Smooth muscle cell (in vitro differentiated cells): ENCODE data around the gene INTS13. TPM values are rescaled to one million over a fixed set of nuclear protein-coding genes. Genes with fewer than 3 reads are reported as not detected.

Experiments used
- DNase-seq: peaks from one replicate; lab custom pipeline; 2025; ENCODE audit not compliant: unreplicated experiment; lab: John Stamatoyannopoulos, UW
- H2AFZ ChIP-seq: fragments of 200-600 bp; sonication (generic); 2 replicates; pipeline ENCODE4 v1.6.0; 2016; ENCODE audit warnings: antibody characterized with exemption, low read depth, mild to moderate bottlenecking
- H3F3A ChIP-seq: fragments of 200-600 bp; sonication (generic); 2 replicates; pipeline ENCODE4 v1.6.0; 2017; ENCODE audit warnings: antibody characterized with exemption, low read depth
- H3K27ac ChIP-seq: fragments of 200-600 bp; sonication (generic); 2 replicates; pipeline ENCODE4 v1.5.1; 2016; ENCODE audit warnings: low read depth, mild to moderate bottlenecking
- H3K27me3 ChIP-seq: fragments of 200-600 bp; sonication (generic); 2 replicates; pipeline ENCODE4 v1.6.1; 2016; ENCODE audit warnings: low read depth, mild to moderate bottlenecking
- H3K36me3 ChIP-seq: fragments of 200-600 bp; sonication (generic); 2 replicates; pipeline ENCODE4 v1.5.1; 2016; ENCODE audit warnings: low read depth
- H3K4me1 ChIP-seq: fragments of 200-600 bp; sonication (generic); 2 replicates; pipeline ENCODE4 v1.5.1; 2016; ENCODE audit warnings: low read depth
- H3K4me2 ChIP-seq: fragments of 200-600 bp; sonication (generic); 2 replicates; pipeline ENCODE4 v1.6.0; 2016; ENCODE audit warnings: mild to moderate bottlenecking
- H3K4me3 ChIP-seq: fragments of 200-600 bp; sonication (generic); 2 replicates; pipeline ENCODE4 v1.5.1; 2016; ENCODE audit warnings: mild to moderate bottlenecking
- H3K79me2 ChIP-seq: fragments of 200-600 bp; sonication (generic); 2 replicates; pipeline ENCODE4 v1.6.0; 2016; ENCODE audit warnings: low read depth, mild to moderate bottlenecking
- H3K9ac ChIP-seq: fragments of 200-600 bp; sonication (generic); 2 replicates; pipeline ENCODE4 v1.6.0; 2016; ENCODE audit warnings: low read depth
- H3K9me3 ChIP-seq: fragments of 200-600 bp; sonication (generic); replicated peaks from 2 replicates; pipeline ENCODE4 v1.5.1; 2016; ENCODE audit warnings: low read depth
- H4K20me1 ChIP-seq: fragments of 200-600 bp; sonication (generic); 2 replicates; pipeline ENCODE4 v1.6.0; 2016; ENCODE audit warnings: low read depth
- WGBS: methylation state at CpG from one replicate; pipeline ENCODE4 v1.1.7; 2016; ENCODE audit warnings: low lambda C conversion rate; 5-methylcytosine and 5-hydroxymethylcytosine counted together
- polyA plus RNA-seq: library from polyadenylated mRNA; unstranded; fragments of >200 nt; fragmentation: Nextera tagmentation; extraction: Ambion mirVana; gene quantifications from 2 replicates; pipeline ENCODE4 v1.2.1, GENCODE V29; 2016
- total RNA-seq: library from RNA; depleted of rRNA; stranded (reverse); fragments of >200 nt; gene quantifications from 2 replicates; pipeline ENCODE4 v1.2.3, GENCODE V29; 2014
- TF ChIP-seq, protein P1 (sequence below): fragments of 200-600 bp; sonication (generic); IDR thresholded peaks from 2 replicates; pipeline ENCODE4 v1.5.1; 2017; ENCODE audit warnings: borderline replicate concordance, mild to moderate bottlenecking, antibody characterized with exemption; ENCODE audit not compliant: insufficient read depth, poor library complexity, severe bottlenecking

INTS13 gene
- total and polyA plus RNA-seq, 2 experiments from 2014 or later, result 22.0 to 47.5 TPM

DNA sequence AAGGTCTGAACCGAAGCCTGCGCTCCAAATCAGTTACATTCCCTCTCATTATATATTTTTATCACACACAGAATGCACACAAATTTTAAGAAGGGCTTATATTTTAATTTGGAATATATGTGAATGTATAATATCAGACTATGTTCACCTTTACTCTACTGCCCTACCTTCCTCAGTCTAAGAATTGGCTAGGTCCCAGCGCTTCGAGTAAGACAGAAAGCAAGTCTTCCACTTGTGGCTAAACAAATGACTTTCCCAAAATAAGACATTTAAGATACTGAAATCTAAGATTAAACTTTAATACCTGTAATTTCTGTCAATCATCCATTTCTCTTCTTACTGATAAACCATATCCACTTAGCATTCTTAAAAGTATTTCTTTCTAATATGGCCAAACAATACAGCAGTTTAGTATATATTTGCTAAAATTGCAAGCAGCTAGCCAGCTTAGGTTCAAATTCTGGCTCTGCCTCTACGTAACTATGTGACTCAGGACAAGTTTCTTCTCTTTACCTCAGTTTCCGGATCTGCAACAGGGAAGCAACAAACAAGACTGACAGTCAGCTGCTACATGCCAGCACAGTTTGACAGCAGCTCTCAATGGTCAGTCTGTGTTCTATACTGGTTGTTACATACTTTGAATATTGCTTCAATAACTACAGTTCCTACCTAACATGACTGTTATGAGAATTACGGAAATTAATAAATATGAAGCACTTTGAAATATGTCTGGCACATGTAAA lies 2.0 kb downstream of the INTS13 start:
- Histone ChIP-seq H3K9me3 (no peaks in the 10 kb centered on the region), H3K27me3 (no peaks in the 10 kb centered on the region), H2AFZ (no peak overlapping the region), H3F3A (no peaks in the 10 kb centered on the region), H3K9ac (peak overlapping the region; percentile 96), H4K20me1 (peaks cover 21% of the 10 kb centered on the region), H3K4me3 (peak overlapping the region; percentile 68), H3K36me3 (no peaks in the 10 kb centered on the region), H3K4me2 (peak overlapping the region; percentile 90), H3K4me1 (peaks cover 29% of the 10 kb centered on the region), H3K79me2 (peaks cover 59% of the 10 kb centered on the region), H3K27ac (no peak overlapping the region)
- no peak for DNase-seq
- WGBS, result 91% methylated on average over 7 of the region's 7 CpGs
- TF ChIP-seq, protein P1, sequence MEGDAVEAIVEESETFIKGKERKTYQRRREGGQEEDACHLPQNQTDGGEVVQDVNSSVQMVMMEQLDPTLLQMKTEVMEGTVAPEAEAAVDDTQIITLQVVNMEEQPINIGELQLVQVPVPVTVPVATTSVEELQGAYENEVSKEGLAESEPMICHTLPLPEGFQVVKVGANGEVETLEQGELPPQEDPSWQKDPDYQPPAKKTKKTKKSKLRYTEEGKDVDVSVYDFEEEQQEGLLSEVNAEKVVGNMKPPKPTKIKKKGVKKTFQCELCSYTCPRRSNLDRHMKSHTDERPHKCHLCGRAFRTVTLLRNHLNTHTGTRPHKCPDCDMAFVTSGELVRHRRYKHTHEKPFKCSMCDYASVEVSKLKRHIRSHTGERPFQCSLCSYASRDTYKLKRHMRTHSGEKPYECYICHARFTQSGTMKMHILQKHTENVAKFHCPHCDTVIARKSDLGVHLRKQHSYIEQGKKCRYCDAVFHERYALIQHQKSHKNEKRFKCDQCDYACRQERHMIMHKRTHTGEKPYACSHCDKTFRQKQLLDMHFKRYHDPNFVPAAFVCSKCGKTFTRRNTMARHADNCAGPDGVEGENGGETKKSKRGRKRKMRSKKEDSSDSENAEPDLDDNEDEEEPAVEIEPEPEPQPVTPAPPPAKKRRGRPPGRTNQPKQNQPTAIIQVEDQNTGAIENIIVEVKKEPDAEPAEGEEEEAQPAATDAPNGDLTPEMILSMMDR, result no peak

DNA sequence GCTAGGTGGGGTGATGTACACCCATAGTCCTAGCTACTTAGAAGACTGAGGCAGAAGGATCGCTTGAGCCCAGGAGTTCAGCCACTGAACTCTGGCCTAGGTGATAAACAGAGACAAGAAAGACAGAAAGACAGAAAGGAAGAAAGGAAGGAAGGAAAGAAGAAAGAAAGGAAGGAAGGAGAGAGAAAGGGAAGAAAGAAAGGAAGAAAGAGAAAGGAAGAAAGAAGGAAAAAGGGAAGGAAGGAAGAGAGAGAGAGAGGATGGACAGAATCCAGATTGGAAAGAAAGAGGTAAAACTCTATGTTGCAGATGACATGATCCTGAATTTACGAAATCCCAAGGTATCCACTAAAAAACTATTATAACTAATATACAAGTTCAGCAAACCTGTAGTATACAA lies 8.2 kb downstream of the INTS13 start:
- Histone ChIP-seq H3K9ac (no peak overlapping the region), H3K9me3 (no peaks in the 10 kb centered on the region), H3K4me2 (no peak overlapping the region), H2AFZ (no peak overlapping the region), H3K4me1 (no peaks in the 10 kb centered on the region), H3K36me3 (peaks cover 4% of the 10 kb centered on the region), H3K27me3 (no peaks in the 10 kb centered on the region), H4K20me1 (no peaks in the 10 kb centered on the region), H3K79me2 (peaks cover 15% of the 10 kb centered on the region), H3K4me3 (no peak overlapping the region), H3F3A (no peaks in the 10 kb centered on the region), H3K27ac (no peak overlapping the region)
- no peak for DNase-seq
- 100% methylated on average over 2 of the region's 2 CpGs for WGBS
- TF ChIP-seq, protein P1, result no peak

DNA sequence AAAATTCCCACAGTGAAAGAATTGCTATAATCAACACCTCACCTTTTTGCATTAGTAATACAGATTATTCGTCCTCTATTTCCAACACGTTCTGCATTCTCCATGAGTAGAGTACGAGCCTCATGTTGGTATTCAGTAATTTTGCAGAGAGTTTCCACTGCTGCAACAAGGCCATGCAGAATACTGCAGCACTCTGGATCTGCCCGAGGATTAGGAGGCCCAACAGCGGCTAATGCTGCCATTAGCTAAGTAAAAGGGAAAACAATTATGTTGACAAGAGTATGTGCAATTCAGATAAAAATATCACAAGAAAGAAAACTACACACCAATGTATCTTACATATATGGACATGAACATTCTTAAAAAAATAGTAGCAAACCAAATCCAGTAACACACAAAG lies 9.1 kb downstream of the INTS13 start:
- peaks cover 9% of the 10 kb centered on the region for H3K36me3 ChIP-seq
- peaks cover 6% of the 10 kb centered on the region for H3K79me2 ChIP-seq
- H3F3A ChIP-seq, result no peaks in the 10 kb centered on the region
- H3K9me3 ChIP-seq, result no peaks in the 10 kb centered on the region
- 87% methylated on average over 5 of the region's 5 CpGs for WGBS
- TF ChIP-seq, protein P1, result no peak
- no peaks in the 10 kb centered on the region for H4K20me1 ChIP-seq
- H3K4me2 ChIP-seq, result no peak overlapping the region
- no peak overlapping the region for H3K9ac ChIP-seq
- no peak overlapping the region for H3K4me3 ChIP-seq
- H2AFZ ChIP-seq, result no peak overlapping the region
- no peak overlapping the region for H3K27ac ChIP-seq
- H3K4me1 ChIP-seq, result no peaks in the 10 kb centered on the region
- DNase-seq, result no peak
- no peaks in the 10 kb centered on the region for H3K27me3 ChIP-seq

DNA sequence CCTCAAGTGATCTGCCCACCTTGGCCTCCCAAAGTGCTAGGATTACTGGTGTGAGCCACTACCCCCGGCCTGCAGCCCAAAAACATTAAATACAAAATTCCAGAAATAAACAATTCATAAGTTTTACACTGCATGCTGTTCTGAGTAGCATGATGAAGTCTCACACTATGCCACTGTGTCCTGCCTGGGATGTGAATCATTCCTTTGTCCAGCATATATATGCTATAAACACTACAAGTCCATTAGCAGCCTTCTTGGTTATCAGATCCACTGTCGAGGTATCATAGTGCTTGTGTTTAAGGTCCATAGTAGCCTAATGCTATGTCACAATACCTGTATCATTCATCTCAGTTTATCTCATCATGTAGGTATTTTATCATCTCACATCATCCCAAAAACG lies 15.9 kb downstream of the INTS13 start:
- Histone ChIP-seq H4K20me1 (no peaks in the 10 kb centered on the region), H2AFZ (no peak overlapping the region), H3K36me3 (peaks cover 11% of the 10 kb centered on the region), H3K4me2 (no peak overlapping the region), H3K9ac (no peak overlapping the region), H3F3A (no peaks in the 10 kb centered on the region), H3K27ac (no peak overlapping the region), H3K79me2 (no peaks in the 10 kb centered on the region), H3K4me1 (no peaks in the 10 kb centered on the region), H3K27me3 (no peaks in the 10 kb centered on the region), H3K4me3 (no peak overlapping the region), H3K9me3 (no peaks in the 10 kb centered on the region)
- TF ChIP-seq, protein P1, result no peak
- no peak for DNase-seq
- 90% methylated on average over 3 of the region's 3 CpGs for whole genome bisulfite sequencing
